Prostate gland (tissue), 2 donors: ENCODE measurements around the gene RPS23. TPM values are rescaled to one million over a fixed set of nuclear protein-coding genes. Genes with fewer than 3 reads are reported as not detected.

Source experiments
- DNase-seq: peaks from one replicate; pipeline ENCODE4 v3.0.0-alpha.2; 2019; ENCODE audit warnings: low spot score
- H3K27ac ChIP-seq, 2 donors: fragments of 200-600 bp; sonication (generic); 2 replicates each; pipeline ENCODE4 v1.5.1; 2017 to 2019
- H3K27me3 ChIP-seq: fragments of 200-600 bp; sonication (generic); replicated peaks from 2 replicates; pipeline ENCODE4 v1.5.1; 2019; ENCODE audit not compliant: insufficient read depth
- H3K36me3 ChIP-seq, 2 donors: fragments of 200-600 bp; sonication (generic); 1 replicate in 1 of 2; 2 replicates in 1 of 2; pipeline versions ENCODE4 v1.5.1 to v1.8.1; 2017 to 2019
- H3K4me1 ChIP-seq: fragments of 200-600 bp; sonication (generic); replicated peaks from 2 replicates; pipeline ENCODE4 v1.5.1; 2019
- H3K4me3 ChIP-seq, 2 donors: fragments of 200-600 bp; sonication (generic); 2 replicates each; pipeline ENCODE4 v1.5.1; 2017 to 2019
- H3K9me3 ChIP-seq: fragments of 200-600 bp; sonication (generic); 2 replicates; pipeline ENCODE4 v1.5.1; 2017
- CTCF ChIP-seq, 4 experiments: fragments of 200-600 bp in 2 of 4; fragments of 450-650 bp in 2 of 4; sonication (generic) in 2 of 4; IDR thresholded peaks; 1 replicate in 3 of 4; 2 replicates in 1 of 4; pipeline ENCODE4 v1.5.1; 2016 to 2019; ENCODE audit warnings: antibody characterized with exemption in 4 of 4, mild to moderate bottlenecking in 2 of 4, moderate library complexity in 2 of 4
- POLR2A ChIP-seq: fragments of 450-650 bp; IDR thresholded peaks from one replicate; pipeline ENCODE4 v1.6.1; 2016; ENCODE audit warnings: antibody characterized with exemption, mild to moderate bottlenecking
- POLR2AphosphoS5 ChIP-seq: sonication (generic); formaldehyde crosslinking; IDR thresholded peaks from one replicate; pipeline ENCODE4 v1.6.1; 2017; ENCODE audit warnings: antibody characterized with exemption
- WGBS: methylation state at CpG from one replicate; pipeline ENCODE4 v1.1.5; 2018; 5-methylcytosine and 5-hydroxymethylcytosine counted together
- intact Hi-C: fragments of 100-400 bp; cut with DNase I; formaldehyde crosslinking; loops from one replicate; pipeline ENCODE4 v1.14.2; 2022
- total RNA-seq, 2 donors: library from RNA; depleted of rRNA; stranded (reverse); fragments of >200 nt; gene quantifications; one replicate each; pipeline ENCODE4 v1.1.0, GENCODE V29; 2016

The RPS23 gene
- total RNA-seq, 2 donors from 2014 or later: 1,357 to 2,937 TPM

GRCh38 chr5:82319651-82320376, 41.7 kb upstream of the RPS23 start:
- intact Hi-C loops: no loop called here
- H3K27ac ChIP-seq: no peak overlapping the region
- H3K36me3 ChIP-seq: no peaks in the 10 kb centered on the region
- no peaks in the 10 kb centered on the region for H3K27me3 ChIP-seq
- H3K4me3 ChIP-seq: no peak overlapping the region
- WGBS: 72% methylated on average over 5 of the region's 5 CpGs
- TF ChIP-seq POLR2A (no peak), POLR2AphosphoS5 (no peak), CTCF (IDR thresholded peaks at IDR 0.05) (no peak)
- H3K9me3 ChIP-seq: no peaks in the 10 kb centered on the region
- no peak for DNase-seq
- H3K4me1 ChIP-seq: no peaks in the 10 kb centered on the region

- H3K4me3 ChIP-seq: no peak overlapping the region
- WGBS: 86% methylated on average over 2 of the region's 2 CpGs
- intact Hi-C loops: no loop called here
- H3K27me3 ChIP-seq: no peaks in the 10 kb centered on the region
- no peak overlapping the region for H3K27ac ChIP-seq
- no peaks in the 10 kb centered on the region for H3K36me3 ChIP-seq
- H3K9me3 ChIP-seq: no peaks in the 10 kb centered on the region
- no peaks in the 10 kb centered on the region for H3K4me1 ChIP-seq
- no peak for TF ChIP-seq CTCF (IDR thresholded peaks at IDR 0.05)
- TF ChIP-seq POLR2AphosphoS5: no peak
- no peak for TF ChIP-seq POLR2A
- DNase-seq: no peak
Measured at GRCh38 chr5:82319192-82319591, 41.0 kb upstream of the RPS23 start.

- Histone ChIP-seq H3K4me3 (no peak overlapping the region), H3K27ac (no peak overlapping the region), H3K9me3 (no peaks in the 10 kb centered on the region), H3K27me3 (no peaks in the 10 kb centered on the region), H3K36me3 (no peaks in the 10 kb centered on the region), H3K4me1 (no peaks in the 10 kb centered on the region)
- TF ChIP-seq POLR2AphosphoS5: no peak
- no peak for TF ChIP-seq POLR2A
- TF ChIP-seq CTCF (IDR thresholded peaks at IDR 0.05): no peak
- 73% methylated on average over 4 of the region's 4 CpGs for WGBS
- no peak for DNase-seq
- intact Hi-C loops: loop anchor here (5.0 kb wide), 1 partner anchor 37 kb away; no protein-coding TSS in a partner anchor
Measured at GRCh38 chr5:82314964-82315758, 37.0 kb upstream of the RPS23 start.

- H3K4me3 ChIP-seq: no peak overlapping the region
Measured at GRCh38 chr5:82313016-82313415, 34.9 kb upstream of the RPS23 start.

More at GRCh38 chr5:82313016-82313415, 34.9 kb upstream of the RPS23 start:
- H3K4me1 ChIP-seq: no peaks in the 10 kb centered on the region
- H3K36me3 ChIP-seq: no peaks in the 10 kb centered on the region
- 35% methylated on average over 5 of the region's 5 CpGs for WGBS
- H3K27ac ChIP-seq: no peak overlapping the region
- no peaks in the 10 kb centered on the region for H3K9me3 ChIP-seq
- no peak for TF ChIP-seq POLR2A
- TF ChIP-seq CTCF (IDR thresholded peaks at IDR 0.05): no peak
- TF ChIP-seq POLR2AphosphoS5: no peak
- DNase-seq: no peak
- intact Hi-C loops: loop anchor here (5.0 kb wide), 1 partner anchor 39 kb away; no protein-coding TSS in a partner anchor
- no peaks in the 10 kb centered on the region for H3K27me3 ChIP-seq
